H9 (cell line): ENCODE results near the gene VASN. TPM values are rescaled to one million over a fixed set of nuclear protein-coding genes. Genes with fewer than 3 reads are reported as not detected.

ENCODE experiments used
- DNase-seq: peaks from one replicate; pipeline ENCODE4 v3.0.0-alpha.2; 2017
- H2AFZ ChIP-seq: one replicate; pipeline ENCODE4 v1.6.1; 2013; ENCODE audit warnings: mild to moderate bottlenecking, low read length, control low read depth, moderate library complexity
- H2AK5ac ChIP-seq: 2 replicates; pipeline ENCODE4 v1.6.1; 2013; ENCODE audit warnings: low read length, control low read depth, mixed read lengths; ENCODE audit not compliant: insufficient read length
- H2BK120ac ChIP-seq: one replicate; pipeline ENCODE4 v1.6.1; 2013; ENCODE audit warnings: low read depth, mild to moderate bottlenecking, low read length, control low read depth, inconsistent platforms; ENCODE audit not compliant: poor library complexity, severe bottlenecking
- H2BK12ac ChIP-seq: 2 replicates; pipeline ENCODE4 v1.6.1; 2013; ENCODE audit warnings: low read length, control low read depth, mixed read lengths, low read depth; ENCODE audit not compliant: insufficient read length
- H2BK15ac ChIP-seq: 2 replicates; pipeline ENCODE4 v1.6.1; 2013; ENCODE audit warnings: low read depth, low read length, control low read depth
- H2BK20ac ChIP-seq: one replicate; pipeline ENCODE4 v1.6.1; 2013; ENCODE audit warnings: low read depth, mild to moderate bottlenecking, low read length, control low read depth, inconsistent platforms; ENCODE audit not compliant: poor library complexity, severe bottlenecking
- H2BK5ac ChIP-seq: 2 replicates; pipeline ENCODE4 v1.6.1; 2013; ENCODE audit warnings: low read length, control low read depth, mixed read lengths; ENCODE audit not compliant: insufficient read length
- H3K14ac ChIP-seq: 2 replicates; pipeline ENCODE4 v1.6.1; 2013; ENCODE audit warnings: low read length, control low read depth; ENCODE audit not compliant: insufficient read depth
- H3K18ac ChIP-seq: 2 replicates; pipeline ENCODE4 v1.6.1; 2013; ENCODE audit warnings: low read depth, mild to moderate bottlenecking, mixed read lengths, low read length, control low read depth; ENCODE audit not compliant: insufficient read length
- H3K23ac ChIP-seq: 2 replicates; pipeline ENCODE4 v1.6.1; 2013; ENCODE audit warnings: low read length, control low read depth, mixed read lengths, low read depth; ENCODE audit not compliant: insufficient read length
- H3K23me2 ChIP-seq: 2 replicates; pipeline ENCODE4 v1.6.1; 2013; ENCODE audit warnings: low read depth, mild to moderate bottlenecking, mixed read lengths, low read length, control low read depth; ENCODE audit not compliant: insufficient read length, poor library complexity, severe bottlenecking
- H3K27ac ChIP-seq: 2 replicates; pipeline ENCODE4 v1.5.1; 2013; ENCODE audit warnings: low read length, control low read depth, mixed read lengths, low read depth; ENCODE audit not compliant: insufficient read length
- H3K27me3 ChIP-seq: 2 replicates; pipeline ENCODE4 v1.6.1; 2013; ENCODE audit warnings: low read length, control low read depth, inconsistent platforms; ENCODE audit not compliant: insufficient read depth
- H3K4ac ChIP-seq: 2 replicates; pipeline ENCODE4 v1.6.1; 2013; ENCODE audit warnings: low read depth, mild to moderate bottlenecking, control low read depth, inconsistent platforms, low read length, moderate library complexity
- H3K4me1 ChIP-seq: 2 replicates; pipeline ENCODE4 v1.6.1; 2013; ENCODE audit warnings: low read length, control low read depth, inconsistent platforms; ENCODE audit not compliant: insufficient read depth
- H3K4me2 ChIP-seq: 2 replicates; pipeline ENCODE4 v1.6.1; 2013; ENCODE audit warnings: low read length, control low read depth, mixed read lengths; ENCODE audit not compliant: insufficient read length, insufficient read depth
- H3K56ac ChIP-seq: 2 replicates; pipeline ENCODE4 v1.6.1; 2013; ENCODE audit warnings: low read depth, mild to moderate bottlenecking, mixed read lengths, low read length, control low read depth; ENCODE audit not compliant: insufficient read length
- H3K79me1 ChIP-seq: 2 replicates; pipeline ENCODE4 v1.6.1; 2013; ENCODE audit warnings: low read depth, mild to moderate bottlenecking, moderate library complexity, low read length, control low read depth, inconsistent platforms; ENCODE audit not compliant: insufficient read depth, poor library complexity, severe bottlenecking
- H3K79me2 ChIP-seq: 2 replicates; pipeline ENCODE4 v1.6.1; 2013; ENCODE audit warnings: low read length, control low read depth, inconsistent platforms; ENCODE audit not compliant: insufficient read depth
- H3K9ac ChIP-seq: 2 replicates; pipeline ENCODE4 v1.6.1; 2013; ENCODE audit warnings: low read length, control low read depth, mixed read lengths; ENCODE audit not compliant: insufficient read length; ENCODE audit errors: extremely low read depth
- H3K9me3 ChIP-seq: one replicate; pipeline ENCODE4 v1.6.1; 2013; ENCODE audit warnings: low read depth, low read length, inconsistent platforms; ENCODE audit not compliant: control insufficient read depth
- H3T11ph ChIP-seq: one replicate; pipeline ENCODE4 v1.6.1; 2013; ENCODE audit warnings: mild to moderate bottlenecking, low read length, control low read depth, inconsistent platforms
- H4K20me1 ChIP-seq: one replicate; pipeline ENCODE4 v1.6.1; 2013; ENCODE audit not compliant: control insufficient read depth, insufficient read length, insufficient read depth
- H4K5ac ChIP-seq: 2 replicates; pipeline ENCODE4 v1.6.1; 2013; ENCODE audit warnings: low read depth, mild to moderate bottlenecking, mixed read lengths, low read length, control low read depth; ENCODE audit not compliant: insufficient read length
- H4K8ac ChIP-seq: replicated peaks from 2 replicates; pipeline ENCODE4 v1.6.1; 2013; ENCODE audit warnings: low read length, control low read depth, mixed read lengths, low read depth; ENCODE audit not compliant: insufficient read length
- H4K91ac ChIP-seq: 2 replicates; pipeline ENCODE4 v1.6.1; 2013; ENCODE audit warnings: low read depth, mild to moderate bottlenecking, moderate library complexity, mixed read lengths, low read length, control low read depth; ENCODE audit not compliant: insufficient read length
- H3K27ac Mint-ChIP-seq, 3 experiments: 2 replicates in 2 of 3; 3 replicates in 1 of 3; pipeline ENCODE4 v1.8.0; 2020 to 2021; ENCODE audit warnings: mixed read lengths in 3 of 3, mild to moderate bottlenecking in 1 of 3, moderate library complexity in 1 of 3
- H3K27me3 Mint-ChIP-seq: 2 replicates; pipeline ENCODE4 v1.8.0; 2021; ENCODE audit warnings: low read depth, mild to moderate bottlenecking, moderate library complexity, mixed read lengths
- H3K36me3 Mint-ChIP-seq, 3 experiments: 2 replicates in 2 of 3; 3 replicates in 1 of 3; pipeline ENCODE4 v1.8.0; 2020 to 2021; ENCODE audit warnings: low read depth in 3 of 3, mixed read lengths in 3 of 3; ENCODE audit not compliant: insufficient read depth in 1 of 3
- H3K4me1 Mint-ChIP-seq, 2 experiments: 2 replicates each; pipeline ENCODE4 v1.8.0; 2020; ENCODE audit warnings: mixed read lengths in 2 of 2
- H3K4me3 Mint-ChIP-seq, 2 experiments: 2 replicates in 1 of 2; 3 replicates in 1 of 2; pipeline ENCODE4 v1.8.0; 2020 to 2021; ENCODE audit warnings: mild to moderate bottlenecking in 2 of 2, mixed read lengths in 2 of 2, moderate library complexity in 1 of 2
- H3K9me3 Mint-ChIP-seq, 2 experiments: 2 replicates in 1 of 2; 3 replicates in 1 of 2; pipeline ENCODE4 v1.8.0; 2020; ENCODE audit warnings: mild to moderate bottlenecking in 2 of 2, mixed read lengths in 2 of 2, moderate library complexity in 1 of 2
- CTCF ChIP-seq: fragments of 200-600 bp; sonication (generic); conservative IDR thresholded peaks from 3 replicates; pipeline ENCODE4 v1.8.0; 2021; ENCODE audit warnings: antibody characterized with exemption, mild to moderate bottlenecking
- WGBS: extraction: QIAGEN DNeasy Blood & Tissue Kit; methylation state at CpG from one replicate; pipeline ENCODE4 v1.1.7; 2013; ENCODE audit warnings: missing lambda C conversion rate, low lambda C conversion rate, mixed read lengths; ENCODE audit not compliant: insufficient read length; ENCODE audit errors: extremely low coverage; 5-methylcytosine and 5-hydroxymethylcytosine counted together
- total RNA-seq: library from RNA; stranded (reverse); gene quantifications from 2 replicates; pipeline ENCODE4 v1.2.1, GENCODE V29; 2021

Gene VASN
- total RNA-seq, 1 experiment from 2014 or later = 11.0 TPM

- H3K27me3 ChIP-seq = no peaks in the 10 kb centered on the region
- H4K8ac ChIP-seq = no peak overlapping the region
- no peak for TF ChIP-seq CTCF
- no peak overlapping the region for H2AFZ ChIP-seq
- H2AK5ac ChIP-seq = no peak overlapping the region
- no peak overlapping the region for H3K9ac ChIP-seq
- no peaks in the 10 kb centered on the region for H3K23me2 ChIP-seq
- no peak overlapping the region for H2BK5ac ChIP-seq
- H2BK12ac ChIP-seq = no peak overlapping the region
- no CpG with 5 or more reads among the region's 24 CpGs for WGBS
- H3K56ac ChIP-seq = no peak overlapping the region
- no peaks in the 10 kb centered on the region for H3K79me2 ChIP-seq
- no peaks in the 10 kb centered on the region for H3K79me1 ChIP-seq
- H4K91ac ChIP-seq = no peak overlapping the region
- no peak overlapping the region for H4K5ac ChIP-seq
- no peak overlapping the region; the same call in 1 of the 2 replicates for H3K14ac ChIP-seq
- no peaks in the 10 kb centered on the region for H3K4me1 ChIP-seq
- H3K4me3 Mint-ChIP-seq = peak overlapping the region in 1 of 2 experiments; percentile 59; a peak in 1 of 5 replicates
- H3K4me1 Mint-ChIP-seq = peaks cover 6 to 8% of the 10 kb centered on the region in 2 experiments
- DNase-seq = peak; percentile 55
- no peaks in the 10 kb centered on the region for H3K27me3 Mint-ChIP-seq
- H2BK15ac ChIP-seq = no peak overlapping the region
- no peak overlapping the region for H3K4me2 ChIP-seq
- no peaks in the 10 kb centered on the region; a peak in 2 of 5 replicates for H3K9me3 Mint-ChIP-seq
- no peaks in the 10 kb centered on the region for H4K20me1 ChIP-seq
- H2BK120ac ChIP-seq = no peak overlapping the region
- no peak overlapping the region for H3T11ph ChIP-seq
- H3K27ac ChIP-seq = no peak overlapping the region
- peak overlapping the region in 1 of 3 experiments; percentile 15; a peak in 1 of 7 replicates for H3K27ac Mint-ChIP-seq
- H3K36me3 Mint-ChIP-seq = peaks cover 0 to 15% (median 4%) of the 10 kb centered on the region in 3 experiments; a peak in 4 of 7 replicates
- H2BK20ac ChIP-seq = no peak overlapping the region
- H3K9me3 ChIP-seq = no peaks in the 10 kb centered on the region
- no peak overlapping the region for H3K18ac ChIP-seq
- no peak overlapping the region for H3K4ac ChIP-seq
- H3K23ac ChIP-seq = no peak overlapping the region
Observed at GRCh38 chr16:4404967-4405696, 33.5 kb downstream of the VASN start.
